NCI-H1092 (cell line): ENCODE data around the gene HPSE.
"Not testable (repeated sequence)": the region's sequence is repeated elsewhere in the genome, so short reads cannot be mapped to it uniquely, and the experiment has no call there.

Source experiments
- DNase-seq: peaks from one replicate; lab custom pipeline; 2025; lab: John Stamatoyannopoulos, UW

Gene HPSE

GRCh38 chr4:83283181-83283580, 51.5 kb downstream of the HPSE start:
- no peak for DNase-seq

GRCh38 chr4:83282049-83282535, 52.6 kb downstream of the HPSE start:
- DNase-seq, result peak; percentile 0

GRCh38 chr4:83281307-83281706, 53.3 kb downstream of the HPSE start:
- no peak for DNase-seq

- DNase-seq, result no peak
These were observed 58.2 kb downstream of the HPSE start for GRCh38 chr4:83276299-83277040.

GRCh38 chr4:83273926-83274325, 60.7 kb downstream of the HPSE start:
- not testable (repeated sequence) for DNase-seq

- DNase-seq, result no peak
These were observed 61.7 kb downstream of the HPSE start for GRCh38 chr4:83272900-83273299.

- no peak for DNase-seq
These were observed 65.4 kb downstream of the HPSE start for GRCh38 chr4:83269256-83269655.

- no peak for DNase-seq
These were observed 66.2 kb downstream of the HPSE start for GRCh38 chr4:83268491-83268890.

GRCh38 chr4:83267830-83268475, 66.7 kb downstream of the HPSE start:
- DNase-seq, result no peak

- no peak for DNase-seq
These were observed 67.4 kb downstream of the HPSE start for GRCh38 chr4:83267121-83267829.

- no peak for DNase-seq
These were observed 68.0 kb downstream of the HPSE start for GRCh38 chr4:83266689-83267088.

GRCh38 chr4:83263106-83263505, 71.5 kb downstream of the HPSE start:
- no peak for DNase-seq

GRCh38 chr4:83262682-83263081, 72.0 kb downstream of the HPSE start:
- no peak for DNase-seq

GRCh38 chr4:83261307-83261706, 73.3 kb downstream of the HPSE start:
- no peak for DNase-seq

- no peak for DNase-seq
These were observed 75.1 kb downstream of the HPSE start for GRCh38 chr4:83259586-83259985.

GRCh38 chr4:83258461-83258860, 76.2 kb downstream of the HPSE start:
- DNase-seq, result no peak

GRCh38 chr4:83257811-83258210, 76.8 kb downstream of the HPSE start:
- DNase-seq, result no peak

- no peak for DNase-seq
These were observed 79.1 kb downstream of the HPSE start for GRCh38 chr4:83255584-83255983.

GRCh38 chr4:83252782-83253405, 81.8 kb downstream of the HPSE start:
- peak; percentile 37 for DNase-seq

GRCh38 chr4:83251447-83251830, 83.2 kb downstream of the HPSE start:
- DNase-seq, result no peak

GRCh38 chr4:83250687-83251446, 83.8 kb downstream of the HPSE start:
- DNase-seq, result no peak

GRCh38 chr4:83248486-83248885, 86.2 kb downstream of the HPSE start:
- DNase-seq, result no peak
